ENCODE data around the gene ACP2. TPM values are rescaled to one million over a fixed set of nuclear protein-coding genes. Genes with fewer than 3 reads are reported as not detected.

Gene ACP2
- total RNA-seq, 1 donor = 24.9 TPM

- no peak overlapping the region for H3K4me3 ChIP-seq (ENCODE audit: low read depth, low read length)
- TF ChIP-seq, protein P1, sequence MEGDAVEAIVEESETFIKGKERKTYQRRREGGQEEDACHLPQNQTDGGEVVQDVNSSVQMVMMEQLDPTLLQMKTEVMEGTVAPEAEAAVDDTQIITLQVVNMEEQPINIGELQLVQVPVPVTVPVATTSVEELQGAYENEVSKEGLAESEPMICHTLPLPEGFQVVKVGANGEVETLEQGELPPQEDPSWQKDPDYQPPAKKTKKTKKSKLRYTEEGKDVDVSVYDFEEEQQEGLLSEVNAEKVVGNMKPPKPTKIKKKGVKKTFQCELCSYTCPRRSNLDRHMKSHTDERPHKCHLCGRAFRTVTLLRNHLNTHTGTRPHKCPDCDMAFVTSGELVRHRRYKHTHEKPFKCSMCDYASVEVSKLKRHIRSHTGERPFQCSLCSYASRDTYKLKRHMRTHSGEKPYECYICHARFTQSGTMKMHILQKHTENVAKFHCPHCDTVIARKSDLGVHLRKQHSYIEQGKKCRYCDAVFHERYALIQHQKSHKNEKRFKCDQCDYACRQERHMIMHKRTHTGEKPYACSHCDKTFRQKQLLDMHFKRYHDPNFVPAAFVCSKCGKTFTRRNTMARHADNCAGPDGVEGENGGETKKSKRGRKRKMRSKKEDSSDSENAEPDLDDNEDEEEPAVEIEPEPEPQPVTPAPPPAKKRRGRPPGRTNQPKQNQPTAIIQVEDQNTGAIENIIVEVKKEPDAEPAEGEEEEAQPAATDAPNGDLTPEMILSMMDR (IDR thresholded peaks at IDR 0.05; ENCODE audit: insufficient read depth, low read length) = no peak
- peak; percentile 33 for DNase-seq (ENCODE audit: low read depth)
These were observed 5.8 kb upstream of the ACP2 start for GRCh38 chr11:47254386-47254785.

DNA sequence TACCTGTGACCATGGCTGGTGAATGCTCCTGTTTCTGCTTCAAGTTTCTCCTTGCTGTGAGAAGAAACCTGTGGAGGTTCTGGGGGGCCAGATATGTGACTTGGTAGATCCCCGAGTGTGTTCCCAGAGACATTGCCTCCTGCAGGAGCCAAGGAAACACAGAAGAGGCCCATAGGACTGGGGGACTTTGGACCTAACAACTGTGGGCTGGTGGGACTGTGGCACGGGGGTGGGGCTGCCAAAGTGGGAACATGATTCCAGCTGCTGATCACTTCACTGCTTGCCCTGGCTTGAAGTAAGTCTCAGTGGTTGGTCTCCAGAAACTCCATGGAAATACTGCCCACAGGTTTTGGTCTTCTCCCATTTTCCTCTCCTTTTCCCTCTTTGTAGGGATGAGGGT lies 5.0 kb upstream of the ACP2 start:
- TF ChIP-seq, protein P1 (IDR thresholded peaks at IDR 0.05; ENCODE audit: insufficient read depth, low read length) = no peak
- DNase-seq (ENCODE audit: low read depth) = no peak

DNA sequence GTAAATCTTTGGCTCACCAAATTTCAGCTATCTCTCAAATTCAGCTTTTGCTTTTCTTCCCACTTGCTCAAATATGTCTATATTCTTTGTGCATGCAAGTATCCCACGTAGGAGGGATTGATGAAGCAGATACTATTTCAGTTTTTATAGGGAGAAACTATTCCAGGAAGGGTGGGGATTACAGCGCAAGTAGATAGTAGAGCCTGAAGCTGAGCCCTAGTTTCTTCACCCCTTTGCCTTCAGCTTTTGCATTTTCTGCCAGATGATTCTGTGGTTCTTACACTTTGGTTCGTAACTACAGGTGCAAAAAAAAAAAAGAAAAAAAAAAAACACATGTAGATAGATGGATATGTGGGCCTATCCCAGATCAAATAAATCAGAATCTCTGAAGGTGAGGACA lies 3.1 kb upstream of the ACP2 start:
- H3K4me3 ChIP-seq (ENCODE audit: low read depth, low read length) = no peak overlapping the region
- DNase-seq (ENCODE audit: low read depth) = no peak
- TF ChIP-seq, protein P1 (IDR thresholded peaks at IDR 0.05; ENCODE audit: insufficient read depth, low read length) = no peak

More for the DNA sequence above, 5.0 kb upstream of the ACP2 start:
- H3K4me3 ChIP-seq (ENCODE audit: low read depth, low read length) = no peak overlapping the region

DNA sequence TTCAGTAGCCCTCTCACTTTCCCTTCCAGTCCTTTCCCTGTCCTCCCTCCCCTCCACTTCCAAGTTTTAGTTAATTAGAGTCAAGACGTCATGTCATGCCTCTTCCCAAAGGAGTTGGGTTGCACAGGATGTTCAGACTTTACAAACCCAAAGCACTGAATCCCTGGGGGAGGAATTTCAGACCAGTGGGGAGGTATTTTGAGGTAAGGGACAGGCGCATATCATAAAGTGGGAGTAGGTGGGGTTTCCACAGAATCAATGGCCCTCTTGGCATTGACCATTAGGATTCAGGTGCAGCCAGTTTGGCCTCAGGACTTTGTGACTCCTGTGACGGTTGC lies 733 bp upstream of the ACP2 start:
- TF ChIP-seq, protein P1 (IDR thresholded peaks at IDR 0.05; ENCODE audit: insufficient read depth, low read length) = no peak
- H3K4me3 ChIP-seq (ENCODE audit: low read depth, low read length) = peak overlapping the region; percentile 96
- DNase-seq (ENCODE audit: low read depth) = no peak

DNA sequence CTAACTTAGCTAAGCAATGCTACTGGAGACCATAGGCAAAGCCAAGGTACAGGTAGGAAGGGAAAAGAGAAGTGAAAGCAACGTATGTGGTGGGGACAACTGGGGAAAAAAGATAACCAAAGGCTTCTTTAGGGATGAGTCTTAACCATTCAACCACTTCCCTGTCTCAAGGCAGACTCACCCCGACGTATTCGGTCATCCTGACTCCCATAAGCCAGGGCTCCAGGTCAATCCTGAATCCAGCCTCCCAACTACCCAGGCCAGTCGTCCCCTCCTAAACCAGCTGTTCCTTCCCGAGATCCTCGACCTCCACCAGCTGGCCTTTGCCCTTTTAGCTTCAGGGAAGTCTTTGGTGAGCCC lies 330 bp downstream of the ACP2 start:
- TF ChIP-seq, protein P1 (IDR thresholded peaks at IDR 0.05; ENCODE audit: insufficient read depth, low read length) = no peak
- peak overlapping the region; percentile 96 for H3K4me3 ChIP-seq (ENCODE audit: low read depth, low read length)
- peak; percentile 35 for DNase-seq (ENCODE audit: low read depth)

- DNase-seq (ENCODE audit: low read depth) = no peak
- no peak overlapping the region for H3K4me3 ChIP-seq (ENCODE audit: low read depth, low read length)
- TF ChIP-seq, protein P1 (IDR thresholded peaks at IDR 0.05; ENCODE audit: insufficient read depth, low read length) = no peak
These were observed 1.1 kb downstream of the ACP2 start for GRCh38 chr11:47247502-47247901.

DNA sequence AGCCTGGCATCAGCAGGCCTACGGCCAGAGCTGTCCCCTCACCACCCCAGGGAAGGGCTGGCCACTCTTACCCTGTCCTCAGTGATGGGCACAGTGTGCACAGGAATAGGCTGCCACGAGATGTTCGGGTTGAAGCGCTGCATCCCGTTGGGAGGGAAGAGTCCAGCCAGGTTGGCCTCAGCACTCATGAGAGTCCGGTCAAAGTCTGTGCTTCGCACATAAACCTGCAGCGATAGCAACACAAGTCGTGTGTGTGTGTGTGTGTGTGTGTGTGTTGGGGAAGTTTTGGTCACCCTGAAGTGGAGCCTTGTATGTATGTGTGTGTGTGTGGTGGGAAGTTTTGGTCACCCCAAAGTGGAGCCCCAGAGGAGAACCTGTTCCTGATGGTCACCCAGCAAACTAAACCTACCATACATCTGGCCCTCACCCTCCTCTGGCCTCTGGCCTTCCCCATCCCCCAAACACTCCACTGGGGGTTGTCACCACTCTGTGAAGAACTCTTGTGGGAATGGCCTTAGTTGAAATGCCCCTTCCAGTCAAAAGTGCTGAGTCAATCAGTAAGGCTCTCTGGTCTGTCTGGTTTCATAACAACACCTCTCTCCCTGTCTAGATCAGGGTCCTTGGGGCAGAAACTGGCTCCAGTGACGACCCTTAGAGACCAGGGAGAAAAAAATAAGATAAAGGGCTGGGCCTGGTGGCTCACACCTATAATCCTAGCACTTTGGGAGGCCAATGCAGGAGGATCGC lies 2.8 kb downstream of the ACP2 start:
- TF ChIP-seq, protein P1 (IDR thresholded peaks at IDR 0.05; ENCODE audit: insufficient read depth, low read length) = no peak
- H3K4me3 ChIP-seq (ENCODE audit: low read depth, low read length) = no peak overlapping the region
- DNase-seq (ENCODE audit: low read depth) = no peak

Measured in fibroblast of the aortic adventitia (primary cell).